Endodermal cell (in vitro differentiated cells): ENCODE results near the gene AURKA. TPM values are rescaled to one million over a fixed set of nuclear protein-coding genes. Genes with fewer than 3 reads are reported as not detected.
"Not testable (repeated sequence)": the region's sequence is repeated elsewhere in the genome, so short reads cannot be mapped to it uniquely, and the experiment has no call there.

ENCODE experiments used
- DNase-seq: peaks from one replicate; pipeline ENCODE4 v3.0.0-alpha.2; 2017
- H3K27ac ChIP-seq: 2 replicates; pipeline ENCODE4 v1.5.1; 2013; ENCODE audit warnings: mild to moderate bottlenecking, low read depth, low read length, moderate library complexity
- H3K27me3 ChIP-seq: 2 replicates; pipeline ENCODE4 v1.6.1; 2013; ENCODE audit warnings: mild to moderate bottlenecking, low read length, moderate library complexity; ENCODE audit not compliant: insufficient read depth, control insufficient read depth, poor library complexity, severe bottlenecking
- H3K36me3 ChIP-seq: 2 replicates; pipeline ENCODE4 v1.7.0; 2013; ENCODE audit warnings: mild to moderate bottlenecking, low read length, moderate library complexity; ENCODE audit not compliant: control insufficient read depth, insufficient read depth
- H3K4me1 ChIP-seq: one replicate; pipeline ENCODE4 v1.7.0; 2013; ENCODE audit warnings: low read length; ENCODE audit not compliant: control insufficient read depth, insufficient read depth
- H3K4me3 ChIP-seq: 2 replicates; pipeline ENCODE4 v1.5.1; 2013; ENCODE audit warnings: mild to moderate bottlenecking, low read length, moderate library complexity
- H3K9ac ChIP-seq: 2 replicates; pipeline ENCODE4 v1.6.1; 2013; ENCODE audit warnings: mild to moderate bottlenecking, low read length, moderate library complexity; ENCODE audit not compliant: poor library complexity, severe bottlenecking; ENCODE audit errors: extremely low read depth
- H3K9me3 ChIP-seq: 2 replicates; pipeline ENCODE4 v1.6.1; 2013; ENCODE audit warnings: mild to moderate bottlenecking, low read length, moderate library complexity; ENCODE audit not compliant: control insufficient read depth
- H3K27ac Mint-ChIP-seq: 2 replicates; pipeline ENCODE4 v1.8.0; 2020; ENCODE audit warnings: mixed read lengths
- H3K27me3 Mint-ChIP-seq: 2 replicates; pipeline ENCODE4 v1.8.0; 2021; ENCODE audit warnings: mild to moderate bottlenecking, mixed read lengths; ENCODE audit not compliant: insufficient read depth
- H3K36me3 Mint-ChIP-seq: 2 replicates; pipeline ENCODE4 v1.8.0; 2020; ENCODE audit warnings: low read depth, mixed read lengths
- H3K4me1 Mint-ChIP-seq: 2 replicates; pipeline ENCODE4 v1.8.0; 2020; ENCODE audit warnings: mixed read lengths
- H3K4me3 Mint-ChIP-seq: 2 replicates; pipeline ENCODE4 v1.8.0; 2020; ENCODE audit warnings: mild to moderate bottlenecking, moderate library complexity, mixed read lengths
- H3K9me3 Mint-ChIP-seq: 2 replicates; pipeline ENCODE4 v1.8.0; 2020; ENCODE audit warnings: mild to moderate bottlenecking, mixed read lengths
- WGBS, 2 experiments: methylation state at CpG; one replicate each; pipeline versions ENCODE4 v1.1.5 to v1.1.7; 2013; ENCODE audit warnings: missing lambda C conversion rate in 2 of 2, mixed read lengths in 1 of 2; ENCODE audit not compliant: insufficient coverage in 1 of 2, insufficient read length in 1 of 2; 5-methylcytosine and 5-hydroxymethylcytosine counted together
- total RNA-seq, 2 donors: library from RNA; stranded (reverse); fragmentation: NEBNext Ultra II Directional in 1 of 2; extraction: Animal tissue kit (Norgen Biotek cat#: 25700) in 1 of 2; gene quantifications; 2 replicates in 1 of 2; 3 replicates in 1 of 2; pipeline ENCODE4 v1.2.1, GENCODE V29; 2021
- TF ChIP-seq, protein P1 (sequence below): fragments of 200-600 bp; sonication (generic); conservative IDR thresholded peaks from 2 replicates; pipeline ENCODE4 v1.5.0; 2021; ENCODE audit warnings: antibody characterized with exemption, mild to moderate bottlenecking

AURKA gene
- total RNA-seq, 2 donors from 2014 or later: 56.3 to 85.9 TPM

DNA sequence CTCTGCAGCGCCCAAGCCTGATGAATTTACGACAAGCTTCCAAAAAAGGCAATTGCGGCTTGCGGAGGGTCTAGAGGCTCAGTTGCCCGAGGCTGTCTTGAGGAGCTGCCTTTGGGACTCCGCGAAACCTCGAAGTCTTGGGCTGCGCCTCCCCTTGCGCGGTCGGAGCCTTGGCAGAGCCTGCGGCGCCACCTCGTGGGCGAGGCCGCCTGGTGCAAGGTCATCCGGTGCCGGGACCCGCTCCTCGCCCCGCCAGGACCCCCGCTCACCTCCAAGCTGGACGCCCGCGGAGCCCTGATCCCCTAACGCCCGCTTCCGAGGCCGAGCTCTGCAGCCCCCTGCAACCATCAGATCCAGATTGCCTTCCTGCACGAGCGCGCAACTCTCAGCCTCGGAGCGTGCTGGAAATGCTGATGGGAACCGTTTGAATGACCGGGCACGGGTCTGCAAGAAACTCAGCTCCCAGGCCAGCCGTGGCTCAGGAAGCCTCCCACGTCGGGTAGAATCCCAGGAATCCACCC is 48.1 kb downstream of the AURKA start:
- peaks cover 37% of the 10 kb centered on the region for H3K4me1 Mint-ChIP-seq
- H3K36me3 Mint-ChIP-seq: no peaks in the 10 kb centered on the region
- H3K27me3 Mint-ChIP-seq: peaks cover 72% of the 10 kb centered on the region
- Histone ChIP-seq H3K9me3 (peaks cover 3% of the 10 kb centered on the region), H3K4me3 (peak overlapping the region; percentile 47), H3K4me1 (no peaks in the 10 kb centered on the region), H3K9ac (no peak overlapping the region), H3K27me3 (peaks cover 27% of the 10 kb centered on the region), H3K27ac (no peak overlapping the region), H3K36me3 (no peaks in the 10 kb centered on the region)
- WGBS, 2 experiments: 7 to 8% methylated on average over 27 to 41 of the region's 41 CpGs
- peak overlapping the region; percentile 43 for H3K4me3 Mint-ChIP-seq
- TF ChIP-seq, protein P1, sequence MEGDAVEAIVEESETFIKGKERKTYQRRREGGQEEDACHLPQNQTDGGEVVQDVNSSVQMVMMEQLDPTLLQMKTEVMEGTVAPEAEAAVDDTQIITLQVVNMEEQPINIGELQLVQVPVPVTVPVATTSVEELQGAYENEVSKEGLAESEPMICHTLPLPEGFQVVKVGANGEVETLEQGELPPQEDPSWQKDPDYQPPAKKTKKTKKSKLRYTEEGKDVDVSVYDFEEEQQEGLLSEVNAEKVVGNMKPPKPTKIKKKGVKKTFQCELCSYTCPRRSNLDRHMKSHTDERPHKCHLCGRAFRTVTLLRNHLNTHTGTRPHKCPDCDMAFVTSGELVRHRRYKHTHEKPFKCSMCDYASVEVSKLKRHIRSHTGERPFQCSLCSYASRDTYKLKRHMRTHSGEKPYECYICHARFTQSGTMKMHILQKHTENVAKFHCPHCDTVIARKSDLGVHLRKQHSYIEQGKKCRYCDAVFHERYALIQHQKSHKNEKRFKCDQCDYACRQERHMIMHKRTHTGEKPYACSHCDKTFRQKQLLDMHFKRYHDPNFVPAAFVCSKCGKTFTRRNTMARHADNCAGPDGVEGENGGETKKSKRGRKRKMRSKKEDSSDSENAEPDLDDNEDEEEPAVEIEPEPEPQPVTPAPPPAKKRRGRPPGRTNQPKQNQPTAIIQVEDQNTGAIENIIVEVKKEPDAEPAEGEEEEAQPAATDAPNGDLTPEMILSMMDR: peak; percentile 98
- H3K27ac Mint-ChIP-seq: no peak overlapping the region
- DNase-seq: peak; percentile 95
- H3K9me3 Mint-ChIP-seq: peaks cover under 1% of the 10 kb centered on the region

DNA sequence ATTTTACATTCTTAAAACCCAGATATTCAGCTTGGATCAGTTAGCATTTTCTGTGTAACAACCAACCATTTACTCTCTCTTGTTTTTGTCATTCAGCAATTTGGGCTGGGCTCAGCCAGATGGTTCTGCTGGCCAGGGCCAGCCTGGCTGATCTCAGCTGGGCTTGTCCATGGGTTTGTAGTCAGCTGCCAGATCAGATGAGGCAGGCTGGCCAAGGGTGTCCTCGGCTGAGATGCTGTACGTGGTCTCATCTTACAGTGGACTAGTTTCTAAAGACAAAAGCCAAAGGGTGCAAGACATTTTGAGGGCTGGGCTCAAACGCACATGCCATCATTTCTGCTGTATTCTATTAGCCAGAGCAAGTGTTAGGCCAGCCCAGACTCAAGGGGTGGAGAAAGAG is 49.2 kb downstream of the AURKA start:
- Mint-ChIP-seq H3K4me3 (no peak overlapping the region), H3K9me3 (peaks cover 8% of the 10 kb centered on the region), H3K27me3 (peaks cover 75% of the 10 kb centered on the region), H3K36me3 (no peaks in the 10 kb centered on the region), H3K4me1 (peaks cover 26% of the 10 kb centered on the region), H3K27ac (no peak overlapping the region)
- Histone ChIP-seq H3K27ac (no peak overlapping the region), H3K4me3 (no peak overlapping the region), H3K27me3 (peaks cover 27% of the 10 kb centered on the region), H3K4me1 (no peaks in the 10 kb centered on the region), H3K36me3 (no peaks in the 10 kb centered on the region), H3K9ac (no peak overlapping the region), H3K9me3 (peaks cover 3% of the 10 kb centered on the region)
- TF ChIP-seq, protein P1: no peak
- no peak for DNase-seq
- 85 to 90% methylated on average over 3 of the region's 3 CpGs for WGBS, 2 experiments

DNA sequence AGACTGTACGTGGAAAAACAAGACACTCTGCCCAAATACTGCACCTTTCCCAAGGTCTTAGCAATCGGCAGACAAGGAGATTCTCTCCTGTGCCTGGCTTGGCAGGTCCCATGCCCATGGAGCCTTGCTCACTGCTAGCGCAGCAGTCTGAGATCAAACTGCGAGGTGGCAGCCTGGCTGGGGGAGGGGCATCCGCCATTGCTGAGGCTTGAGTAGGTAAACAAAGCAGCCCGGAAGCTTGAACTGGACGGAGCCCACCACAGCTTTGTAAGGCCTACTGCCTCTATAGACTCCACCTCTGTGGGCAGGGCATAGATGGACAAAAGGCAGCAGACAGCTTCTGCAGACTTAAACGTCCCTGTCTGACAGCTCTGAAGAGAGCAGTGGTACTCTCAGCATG is 55.3 kb downstream of the AURKA start:
- peaks cover 54% of the 10 kb centered on the region for H3K9me3 Mint-ChIP-seq
- not testable (repeated sequence) for H3K4me1 Mint-ChIP-seq, H3K27ac ChIP-seq, DNase-seq, H3K4me3 ChIP-seq, H3K4me3 Mint-ChIP-seq, H3K27ac Mint-ChIP-seq, H3K9ac ChIP-seq, H3K4me1 ChIP-seq, H3K36me3 Mint-ChIP-seq, H3K36me3 ChIP-seq, H3K27me3 ChIP-seq
- peaks cover 17% of the 10 kb centered on the region for H3K9me3 ChIP-seq
- WGBS, 2 experiments: 79 to 92% methylated on average over 5 to 8 of the region's 8 CpGs
- peaks cover 28% of the 10 kb centered on the region for H3K27me3 Mint-ChIP-seq

DNA sequence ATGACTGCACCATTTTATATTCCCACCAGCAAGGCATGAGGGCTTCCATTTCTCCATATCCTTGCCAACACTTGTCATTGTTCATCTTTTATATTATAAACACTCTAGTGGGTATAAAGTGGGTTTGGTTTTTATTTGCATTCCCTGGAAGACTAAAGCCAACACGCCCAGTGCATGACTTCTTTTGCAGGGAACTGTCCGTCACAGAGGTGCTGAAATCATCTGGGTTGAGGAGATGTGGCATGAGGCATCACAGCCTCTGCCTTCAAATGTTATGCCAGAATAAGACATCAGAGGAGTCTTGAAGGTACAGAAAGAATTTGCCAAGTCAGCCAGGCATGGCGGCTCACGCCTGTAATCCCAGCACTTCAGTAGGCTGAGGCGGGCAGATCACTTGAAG is 63.2 kb downstream of the AURKA start:
- H3K4me3 Mint-ChIP-seq: no peak overlapping the region
- no peak overlapping the region for H3K27ac ChIP-seq
- no peak overlapping the region for H3K9ac ChIP-seq
- H3K27me3 ChIP-seq: no peaks in the 10 kb centered on the region
- 82 to 84% methylated on average over 5 of the region's 5 CpGs for WGBS, 2 experiments
- H3K36me3 Mint-ChIP-seq: no peaks in the 10 kb centered on the region
- H3K4me3 ChIP-seq: no peak overlapping the region
- DNase-seq: peak; percentile 80
- H3K27me3 Mint-ChIP-seq: peaks cover 1% of the 10 kb centered on the region
- TF ChIP-seq, protein P1: no peak
- H3K9me3 Mint-ChIP-seq: peaks cover 82% of the 10 kb centered on the region
- no peaks in the 10 kb centered on the region for H3K4me1 Mint-ChIP-seq
- H3K27ac Mint-ChIP-seq: no peak overlapping the region
- H3K4me1 ChIP-seq: no peaks in the 10 kb centered on the region
- no peaks in the 10 kb centered on the region for H3K36me3 ChIP-seq
- H3K9me3 ChIP-seq: peaks cover 47% of the 10 kb centered on the region
